ENCODE measurements around the gene OR6Q1. TPM values are rescaled to one million over a fixed set of nuclear protein-coding genes. Genes with fewer than 3 reads are reported as not detected.

Gene OR6Q1
- not detected in 2 replicates for polyA plus RNA-seq (2012; rRNA removed)
- not detected in 2 replicates for polyA plus RNA-seq (2012; cell fraction: cytosol; rRNA removed)
- not detected in 2 replicates for polyA plus RNA-seq (2012; cell fraction: nucleus; rRNA removed)

GRCh38 chr11:58030653-58031052 is at the start of gene OR6Q1:
Gene OR6Q1, plus strand, starts transcription at chr11:58030953. Its CDS starts 0 bp downstream, at chr11:58030953.
- Histone ChIP-seq H3K79me2 (ENCODE audit: insufficient read depth) (no peaks in the 10 kb centered on the region), H3K4me1 (ENCODE audit: control insufficient read depth in 1 of 2, insufficient read depth in 2 of 2, low read depth in 1 of 2, low read length in 1 of 2) (no peaks in the 10 kb centered on the region), H3K27ac (ENCODE audit: low read depth in 2 of 2, low read length in 1 of 2) (no peak within 1 kb of the TSS), H4K20me1 (ENCODE audit: insufficient read depth) (no peaks in the 10 kb centered on the region), H3K9me2 (no peaks in the 10 kb centered on the region), H3K4me3 (ENCODE audit: low read depth in 2 of 2, low read length in 1 of 2) (no peak within 1 kb of the TSS), H3K36me3 (replicated peaks in 1 of 2; ENCODE audit: control insufficient read depth in 1 of 2, insufficient read depth in 2 of 2, low read length in 1 of 2) (no peaks in the 10 kb centered on the region), H3K27me3 (ENCODE audit: insufficient read depth) (peaks cover 7% of the 10 kb centered on the region; the same call in 1 of the 2 replicates), H3K4me2 (no peak within 1 kb of the TSS), H2AFZ (ENCODE audit: low read depth) (no peak within 1 kb of the TSS), H3K9me3 (no peaks in the 10 kb centered on the region), H3K9ac (no peak within 1 kb of the TSS), H3F3A (replicated peaks; ENCODE audit: insufficient read depth) (no peaks in the 10 kb centered on the region)
- ChIA-PET CTCF (no interaction called here), POLR2A (no interaction called here)
- no peak for TF ChIP-seq JUND (IDR thresholded peaks at IDR 0.05)
- no peak for DNase-seq

GRCh38 chr11:57981536-57981935 is 49.2 kb upstream of the OR6Q1 start:
- no peaks in the 10 kb centered on the region; the same call in 1 of the 2 replicates for H3K27me3 ChIP-seq (ENCODE audit: insufficient read depth)
- no peaks in the 10 kb centered on the region for H4K20me1 ChIP-seq (ENCODE audit: insufficient read depth)
- 0% methylated on average over 3 of the region's 3 CpGs for WGBS (ENCODE audit: low lambda C conversion rate)
- CTCF ChIA-PET, result no interaction called here
- no peaks in the 10 kb centered on the region for H3K9me2 ChIP-seq
- POLR2A ChIA-PET, result no interaction called here
- H3K36me3 ChIP-seq (replicated peaks in 1 of 2; ENCODE audit: control insufficient read depth in 1 of 2, insufficient read depth in 2 of 2, low read length in 1 of 2), result no peaks in the 10 kb centered on the region
- H3F3A ChIP-seq (replicated peaks; ENCODE audit: insufficient read depth), result no peaks in the 10 kb centered on the region
- H3K9me3 ChIP-seq, result no peaks in the 10 kb centered on the region
- no peak overlapping the region for H3K27ac ChIP-seq (ENCODE audit: low read depth in 2 of 2, low read length in 1 of 2)
- no peak overlapping the region for H3K9ac ChIP-seq
- no peaks in the 10 kb centered on the region for H3K79me2 ChIP-seq (ENCODE audit: insufficient read depth)
- H3K4me3 ChIP-seq (ENCODE audit: low read depth in 2 of 2, low read length in 1 of 2), result no peak overlapping the region
- H3K4me1 ChIP-seq (ENCODE audit: control insufficient read depth in 1 of 2, insufficient read depth in 2 of 2, low read depth in 1 of 2, low read length in 1 of 2), result no peaks in the 10 kb centered on the region
- no peak for TF ChIP-seq FOXJ3 (CRISPR knock-in tag; IDR thresholded peaks at IDR 0.05)
- TF ChIP-seq RFX5 (IDR thresholded peaks at IDR 0.05; ENCODE audit: low read length), result no peak
- TF ChIP-seq TEAD4 (IDR thresholded peaks at IDR 0.05; ENCODE audit: borderline replicate concordance, insufficient read depth), result no peak
- no peak for TF ChIP-seq CHD2 (IDR thresholded peaks at IDR 0.05; ENCODE audit: low read length, partially characterized antibody)
- no peak for TF ChIP-seq NRF1 (IDR thresholded peaks at IDR 0.05; ENCODE audit: low read depth, low read length)
- no peak for TF ChIP-seq RCOR1 (IDR thresholded peaks at IDR 0.05; ENCODE audit: low read length)
- no peak for TF ChIP-seq FOSL2 (IDR thresholded peaks at IDR 0.05; ENCODE audit: borderline replicate concordance, low read depth)
- TF ChIP-seq GATA2 (CRISPR knock-in tag; IDR thresholded peaks at IDR 0.05), result no peak
- DNase-seq, result no peak
- no peak overlapping the region for H3K4me2 ChIP-seq
- H2AFZ ChIP-seq (ENCODE audit: low read depth), result no peak overlapping the region

GRCh38 chr11:57982776-57983175 is 48.0 kb upstream of the OR6Q1 start:
- no peak for DNase-seq
- H3K9me3 ChIP-seq, result no peaks in the 10 kb centered on the region
- H3K4me3 ChIP-seq (ENCODE audit: low read depth in 2 of 2, low read length in 1 of 2), result no peak overlapping the region
- no peaks in the 10 kb centered on the region for H3K4me1 ChIP-seq (ENCODE audit: control insufficient read depth in 1 of 2, insufficient read depth in 2 of 2, low read depth in 1 of 2, low read length in 1 of 2)
- WGBS (ENCODE audit: low lambda C conversion rate), result 6% methylated on average over 4 of the region's 4 CpGs
- ChIA-PET POLR2A (no interaction called here), CTCF (interaction anchor here (1.0 kb wide), 1 partner anchor 10 kb away, joined by 3 read pairs; no protein-coding TSS in a partner anchor)
- no peak overlapping the region for H3K9ac ChIP-seq
- no peaks in the 10 kb centered on the region for H3K79me2 ChIP-seq (ENCODE audit: insufficient read depth)
- H4K20me1 ChIP-seq (ENCODE audit: insufficient read depth), result no peaks in the 10 kb centered on the region
- H3F3A ChIP-seq (replicated peaks; ENCODE audit: insufficient read depth), result no peaks in the 10 kb centered on the region
- no peak for TF ChIP-seq MEF2A (IDR thresholded peaks at IDR 0.05; ENCODE audit: borderline replicate concordance, low read depth)
- no peaks in the 10 kb centered on the region; the same call in 1 of the 2 replicates for H3K27me3 ChIP-seq (ENCODE audit: insufficient read depth)
- H3K4me2 ChIP-seq, result no peak overlapping the region
- no peak overlapping the region for H3K27ac ChIP-seq (ENCODE audit: low read depth in 2 of 2, low read length in 1 of 2)
- H3K9me2 ChIP-seq, result no peaks in the 10 kb centered on the region
- H3K36me3 ChIP-seq (replicated peaks in 1 of 2; ENCODE audit: control insufficient read depth in 1 of 2, insufficient read depth in 2 of 2, low read length in 1 of 2), result no peaks in the 10 kb centered on the region
- H2AFZ ChIP-seq (ENCODE audit: low read depth), result no peak overlapping the region
